GM12878 (cell line): ENCODE measurements around the gene COPS3.
"Not testable (repeated sequence)": the region's sequence is repeated elsewhere in the genome, so short reads cannot be mapped to it uniquely, and the experiment has no call there.

Experiments
- CREB1 ChIP-seq: IDR thresholded peaks from 2 replicates; pipeline ENCODE4 v1.6.1; 2012; ENCODE audit warnings: low read depth, mild to moderate bottlenecking, inconsistent platforms
- CTCF ChIP-seq, 3 experiments: IDR thresholded peaks in 2 of 3; conservative IDR thresholded peaks in 1 of 3; 2 replicates each; pipeline ENCODE4 v1.5.1; 2011; ENCODE audit warnings: low read depth in 3 of 3, low read length in 3 of 3, mild to moderate bottlenecking in 3 of 3, control low read depth in 2 of 3, moderate library complexity in 2 of 3, inconsistent platforms in 1 of 3, mixed read lengths in 1 of 3; ENCODE audit not compliant: control insufficient read depth in 2 of 3, insufficient read depth in 1 of 3; ENCODE audit errors: extremely low read depth in 1 of 3
- FOXM1 ChIP-seq: IDR thresholded peaks from 2 replicates; pipeline ENCODE4 v1.6.1; 2012; ENCODE audit warnings: low read depth, mild to moderate bottlenecking, inconsistent platforms, low read length, moderate library complexity
- HDAC2 ChIP-seq: fragments of 200-600 bp; sonication (generic); IDR thresholded peaks from 2 replicates; pipeline ENCODE4 v1.6.1; 2017
- JUND ChIP-seq: IDR thresholded peaks from 2 replicates; pipeline ENCODE4 v1.6.1; 2012; ENCODE audit warnings: low read depth, mild to moderate bottlenecking, low read length, improper control_type of control experiment, moderate library complexity
- POLR2A ChIP-seq: IDR thresholded peaks from 2 replicates; pipeline ENCODE4 v1.6.1; 2011; ENCODE audit warnings: low read depth, mild to moderate bottlenecking, low read length
- SMAD5 ChIP-seq: IDR thresholded peaks from 2 replicates; pipeline ENCODE4 v1.6.1; 2016; ENCODE audit warnings: antibody characterized with exemption, low read depth
- TCF7 ChIP-seq: IDR thresholded peaks from 2 replicates; pipeline ENCODE4 v1.6.1; 2014; ENCODE audit warnings: antibody characterized with exemption, borderline replicate concordance
- USF2 ChIP-seq: IDR thresholded peaks from 2 replicates; pipeline ENCODE4 v1.6.1; 2011; ENCODE audit warnings: low read depth, low read length, improper control_type of control experiment, borderline replicate concordance
- ZBTB33 ChIP-seq: fragments of 450-650 bp; IDR thresholded peaks from 2 replicates; pipeline ENCODE4 v1.6.1; 2017; ENCODE audit warnings: mild to moderate bottlenecking
- ZNF207 ChIP-seq: fragments of 450-650 bp; IDR thresholded peaks from 2 replicates; pipeline ENCODE4 v1.6.1; 2014; ENCODE audit warnings: antibody characterized with exemption, mild to moderate bottlenecking, borderline replicate concordance
- ZNF24 ChIP-seq: fragments of 450-650 bp; IDR thresholded peaks from 2 replicates; pipeline ENCODE4 v1.6.1; 2017; ENCODE audit warnings: antibody characterized with exemption, mild to moderate bottlenecking
- ZNF384 ChIP-seq: IDR thresholded peaks from 2 replicates; pipeline ENCODE4 v1.6.1; 2012; ENCODE audit warnings: low read depth, mild to moderate bottlenecking, low read length, improper control_type of control experiment, borderline replicate concordance
- ZZZ3 ChIP-seq: IDR thresholded peaks from 2 replicates; pipeline ENCODE4 v1.6.1; 2011; ENCODE audit warnings: low read depth; ENCODE audit not compliant: control insufficient read depth, insufficient read length

- not testable (repeated sequence) for TF ChIP-seq ZNF384; JUND; TCF7; FOXM1; SMAD5; POLR2A; CTCF (IDR thresholded peaks at IDR 0.05 in 2 of 3, conservative IDR thresholded peaks at IDR 0.05 in 1 of 3; ENCODE audit: control insufficient read depth in 2 of 3, extremely low read depth in 1 of 3, insufficient read depth in 1 of 3, low read depth in 3 of 3, low read length in 3 of 3); USF2; ZBTB33; CREB1; HDAC2; ZZZ3; ZNF207; ZNF24
Observed at GRCh38 chr17:17301659-17302058, 20.6 kb upstream of the COPS3 start.
